GM19324 (cell line): Measurements from ENCODE around the gene RABGAP1L.
"Not testable (repeated sequence)": the region's sequence is repeated elsewhere in the genome, so short reads cannot be mapped to it uniquely, and the experiment has no call there.

ENCODE experiments used
- ATAC-seq: cut with Tn5 transposase; IDR thresholded peaks from one replicate; pipeline ENCODE4 v1.9.1; 2021; ENCODE audit warnings: mild to moderate bottlenecking, moderate library complexity; ENCODE audit not compliant: unreplicated experiment, low FRiP score

RABGAP1L gene

GRCh38 chr1:174153085-174153824 is 6.1 kb upstream of the RABGAP1L start:
- ATAC-seq, result no peak

GRCh38 chr1:174153825-174154107 is 5.6 kb upstream of the RABGAP1L start:
- ATAC-seq, result no peak

- no peak for ATAC-seq
These were observed 2.9 kb upstream of the RABGAP1L start for GRCh38 chr1:174156437-174156836.

GRCh38 chr1:174157157-174157806 is 2.0 kb upstream of the RABGAP1L start:
- ATAC-seq, result peak; percentile 31

GRCh38 chr1:174158767-174159251 is 511 bp upstream of the RABGAP1L start:
- ATAC-seq, result peak; percentile 3

GRCh38 chr1:174160109-174160473 is 771 bp downstream of the RABGAP1L start:
- peak; percentile 2 for ATAC-seq

GRCh38 chr1:174160603-174161002 is 1.3 kb downstream of the RABGAP1L start:
- ATAC-seq, result no peak

- ATAC-seq, result no peak
These were observed 2.5 kb downstream of the RABGAP1L start for GRCh38 chr1:174161813-174162212.

- no peak for ATAC-seq
These were observed 5.5 kb downstream of the RABGAP1L start for GRCh38 chr1:174164826-174165225.

- no peak for ATAC-seq
These were observed 6.3 kb downstream of the RABGAP1L start for GRCh38 chr1:174165471-174166137.

- no peak for ATAC-seq
These were observed 7.4 kb downstream of the RABGAP1L start for GRCh38 chr1:174166530-174167264.

GRCh38 chr1:174167265-174167803 is 8.0 kb downstream of the RABGAP1L start:
- ATAC-seq, result no peak

- no peak for ATAC-seq
These were observed 10.0 kb downstream of the RABGAP1L start for GRCh38 chr1:174169342-174169741.

- ATAC-seq, result no peak
These were observed 11.8 kb downstream of the RABGAP1L start for GRCh38 chr1:174171073-174171472.

- no peak for ATAC-seq
These were observed 15.4 kb downstream of the RABGAP1L start for GRCh38 chr1:174174461-174175329.

- ATAC-seq, result not testable (repeated sequence)
These were observed 19.1 kb downstream of the RABGAP1L start for GRCh38 chr1:174178459-174178858.

GRCh38 chr1:174189428-174190062 is 30.2 kb downstream of the RABGAP1L start:
- ATAC-seq, result no peak

- no peak for ATAC-seq
These were observed 31.4 kb downstream of the RABGAP1L start for GRCh38 chr1:174190691-174191199.

GRCh38 chr1:174191349-174191862 is 32.1 kb downstream of the RABGAP1L start:
- no peak for ATAC-seq
